Thyroid gland (tissue), 4 donors: ENCODE data around the gene VN1R2. TPM values are rescaled to one million over a fixed set of nuclear protein-coding genes. Genes with fewer than 3 reads are reported as not detected.
"Not testable (repeated sequence)": the region's sequence is repeated elsewhere in the genome, so short reads cannot be mapped to it uniquely, and the experiment has no call there.

Source experiments
- DNase-seq, 2 donors: peaks; one replicate each; pipeline ENCODE4 v3.0.0-alpha.2; 2019
- H3K27ac ChIP-seq, 3 donors: fragments of 200-600 bp; sonication (generic); 1 replicate in 2 of 3; 2 replicates in 1 of 3; pipeline ENCODE4 v1.5.1; 2016 to 2019; ENCODE audit warnings: mild to moderate bottlenecking in 1 of 3, moderate library complexity in 1 of 3
- H3K27me3 ChIP-seq: fragments of 200-600 bp; sonication (generic); one replicate; pipeline ENCODE4 v1.5.1; 2019
- H3K36me3 ChIP-seq, 2 donors: fragments of 200-600 bp; sonication (generic); one replicate each; pipeline ENCODE4 v1.5.1; 2016 to 2019
- H3K4me1 ChIP-seq, 2 donors: fragments of 200-600 bp; sonication (generic); one replicate each; pipeline ENCODE4 v1.5.1; 2017 to 2019
- H3K4me3 ChIP-seq, 3 donors: fragments of 200-600 bp; sonication (generic); replicated peaks in 1 of 3; 1 replicate in 2 of 3; 2 replicates in 1 of 3; pipeline ENCODE4 v1.5.1; 2016; ENCODE audit warnings: mild to moderate bottlenecking in 1 of 3
- H3K9me3 ChIP-seq: fragments of 200-600 bp; sonication (generic); one replicate; pipeline ENCODE4 v1.5.1; 2017
- CTCF ChIP-seq, 6 experiments: fragments of 200-600 bp in 3 of 6; fragments of 450-650 bp in 3 of 6; sonication (generic) in 3 of 6; IDR thresholded peaks; one replicate each; pipeline ENCODE4 v1.5.1; 2016 to 2019; ENCODE audit warnings: antibody characterized with exemption in 6 of 6, mild to moderate bottlenecking in 2 of 6, inconsistent platforms in 1 of 6, moderate library complexity in 1 of 6
- POLR2A ChIP-seq, 2 donors: fragments of 450-650 bp; IDR thresholded peaks; one replicate each; pipeline ENCODE4 v1.6.1; 2017; ENCODE audit warnings: antibody characterized with exemption in 2 of 2, mild to moderate bottlenecking in 2 of 2, moderate library complexity in 1 of 2
- WGBS, 2 donors: methylation state at CpG; one replicate each; pipeline ENCODE4 v1.1.5; 2017; 5-methylcytosine and 5-hydroxymethylcytosine counted together
- intact Hi-C: fragments of 100-400 bp; cut with DNase I; formaldehyde crosslinking; loops from one replicate; pipeline ENCODE4 v1.15.1; 2023
- total RNA-seq, 4 donors: library from RNA; depleted of rRNA; stranded (reverse); fragments of >200 nt; gene quantifications; one replicate each; pipeline ENCODE4 v1.2.3, GENCODE V29; 2016

Gene VN1R2
- total RNA-seq, 4 donors from 2014 or later: not detected

- H3K4me3 ChIP-seq: no peak overlapping the region
- TF ChIP-seq CTCF (IDR thresholded peaks at IDR 0.05): no peak
- TF ChIP-seq POLR2A (IDR thresholded peaks at IDR 0.05): no peak
- no peak for DNase-seq
- no peak overlapping the region for H3K27ac ChIP-seq
- intact Hi-C loops: no loop called here
- no peaks in the 10 kb centered on the region for H3K27me3 ChIP-seq
- WGBS, 2 donors: 96 to 98% methylated on average over 1 of the region's 1 CpG
- no peaks in the 10 kb centered on the region for H3K4me1 ChIP-seq
- peaks cover 5% of the 10 kb centered on the region for H3K9me3 ChIP-seq
- peaks cover 43 to 44% of the 10 kb centered on the region in 2 donors for H3K36me3 ChIP-seq
Measured at GRCh38 chr19:53246498-53246897, 11.6 kb upstream of the VN1R2 start.

DNA sequence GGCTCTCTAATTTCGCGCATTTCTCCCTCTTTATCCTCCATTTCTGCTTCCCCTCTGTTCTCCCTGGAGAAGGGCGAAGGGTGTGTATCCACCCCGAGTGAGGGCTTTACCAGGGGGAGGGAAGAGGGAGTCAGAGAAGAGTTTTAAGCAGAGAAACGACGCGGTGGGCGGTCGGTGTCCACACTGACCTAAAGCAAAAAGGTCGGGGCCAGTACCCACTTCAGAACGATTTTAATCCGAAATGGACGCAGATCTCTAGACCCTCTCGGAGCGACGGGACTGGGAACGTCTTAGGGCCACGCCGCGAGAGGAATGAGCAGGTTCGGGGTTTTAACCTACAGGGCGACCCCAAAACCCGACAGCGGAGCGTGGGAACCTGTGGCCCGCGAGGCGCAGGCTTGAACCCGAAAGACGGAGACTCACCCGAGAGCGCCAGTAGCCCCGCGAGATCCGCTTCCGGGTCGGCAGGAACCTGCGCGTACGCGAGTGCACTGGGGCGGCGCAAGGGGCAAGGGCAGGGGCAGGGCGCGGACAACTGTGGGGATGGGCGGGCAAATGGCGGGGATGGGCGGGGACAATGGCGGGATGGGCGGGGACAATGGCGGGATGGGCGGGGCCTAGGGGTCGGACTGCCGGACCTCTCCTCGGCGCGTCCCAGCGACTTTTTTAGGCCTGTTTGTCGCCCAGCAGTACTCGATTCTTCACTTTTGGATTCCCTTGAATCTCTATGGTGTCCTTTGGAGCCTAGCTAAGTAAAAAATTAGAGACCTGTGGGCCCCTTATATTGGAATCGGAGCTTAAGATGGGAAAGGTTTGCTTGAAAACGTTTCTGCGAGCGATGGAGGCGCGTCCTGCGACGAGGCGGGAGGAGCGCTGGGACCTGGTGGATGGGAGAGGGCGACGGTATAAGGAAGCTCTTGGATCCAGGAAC lies 3.4 kb upstream of the VN1R2 start, which contains the start of gene ZNF677:
TSS of gene ZNF677 (minus strand) at position 463 of the 931 bp plus-strand sequence. CDS start 3,323 bp downstream, outside the sequence.
- Histone ChIP-seq H3K27me3 (no peaks in the 10 kb centered on the region), H3K27ac (peak within 1 kb of the TSS; percentile 45 to 64 (median 61)), H3K36me3 (peaks cover 15 to 19% of the 10 kb centered on the region in 2 donors), H3K4me1 (peaks cover 0 to 11% of the 10 kb centered on the region in 2 donors), H3K9me3 (no peaks in the 10 kb centered on the region), H3K4me3 (peak within 1 kb of the TSS; percentile 62 to 96 (median 76))
- TF ChIP-seq CTCF (IDR thresholded peaks at IDR 0.05): no peak
- peak in 1 of 2 donors; percentile 42 for TF ChIP-seq POLR2A (IDR thresholded peaks at IDR 0.05)
- WGBS, 2 donors: 3 to 5% methylated on average over 40 to 70 of the region's 72 CpGs
- intact Hi-C loops: no loop called here
- DNase-seq: peak; percentile 91

DNA sequence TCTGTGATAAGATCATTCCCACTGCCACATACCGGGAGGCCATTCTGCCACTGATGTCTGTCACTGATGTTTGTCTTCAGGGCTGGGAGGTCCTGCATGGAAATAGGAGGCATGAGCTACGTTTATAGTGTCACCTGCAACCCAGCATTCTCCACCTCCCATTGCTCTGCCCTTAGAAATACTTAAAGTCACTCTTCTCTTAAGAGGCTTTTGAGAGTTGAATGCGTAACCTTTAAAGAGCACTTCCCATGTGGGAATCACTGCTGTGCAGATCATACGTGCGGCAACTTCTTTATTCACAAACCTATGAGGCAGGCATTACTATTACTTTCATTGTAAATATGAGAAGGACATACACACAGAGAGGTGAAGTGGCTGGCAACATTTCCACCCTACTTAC lies 9.5 kb downstream of the VN1R2 start, which contains the start of gene VN1R4:
TSS of gene VN1R4 (minus strand) at position 101 of the 400 bp plus-strand sequence. CDS start at position 43, 58 bp downstream.
- H3K36me3 ChIP-seq, DNase-seq, H3K9me3 ChIP-seq, H3K4me1 ChIP-seq, H3K27me3 ChIP-seq, H3K27ac ChIP-seq, H3K4me3 ChIP-seq, intact Hi-C loops: not testable (repeated sequence)
- WGBS, 2 donors: 20 to 34% methylated on average over 4 to 5 of the region's 5 CpGs

GRCh38 chr19:53269861-53270260 lies 11.8 kb downstream of the VN1R2 start:
- DNase-seq, H3K9me3 ChIP-seq, intact Hi-C loops, H3K4me1 ChIP-seq, H3K4me3 ChIP-seq, H3K27ac ChIP-seq, H3K36me3 ChIP-seq, H3K27me3 ChIP-seq: not testable (repeated sequence)
- WGBS, 2 donors: 74 to 92% methylated on average over 4 to 8 of the region's 27 CpGs

DNA sequence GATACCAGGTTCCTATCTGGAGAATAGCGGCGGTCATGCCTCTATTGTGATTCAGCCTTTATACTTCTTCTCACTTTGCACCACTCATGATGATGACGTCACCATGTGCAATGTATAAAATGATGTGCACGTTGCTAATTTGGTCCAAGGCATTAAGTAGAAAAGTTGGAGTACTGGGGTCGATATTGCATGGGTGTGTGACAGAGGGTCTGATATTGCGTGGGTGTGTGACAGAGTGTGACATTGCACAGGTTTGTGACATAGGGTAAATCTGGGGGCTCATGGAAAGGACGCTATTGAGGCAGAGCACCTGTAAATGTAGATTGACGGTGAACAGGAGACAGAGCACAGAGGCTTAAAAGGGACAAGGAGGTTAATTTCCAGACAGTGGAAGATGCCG lies 14.0 kb downstream of the VN1R2 start:
- Histone ChIP-seq H3K9me3 (no peaks in the 10 kb centered on the region), H3K4me3 (no peak overlapping the region), H3K36me3 (no peaks in the 10 kb centered on the region), H3K27me3 (no peaks in the 10 kb centered on the region), H3K4me1 (no peaks in the 10 kb centered on the region), H3K27ac (no peak overlapping the region)
- TF ChIP-seq POLR2A (IDR thresholded peaks at IDR 0.05): no peak
- TF ChIP-seq CTCF (IDR thresholded peaks at IDR 0.05): no peak
- WGBS, 2 donors: 85 to 87% methylated on average over 9 of the region's 9 CpGs
- no peak for DNase-seq
- intact Hi-C loops: no loop called here

DNA sequence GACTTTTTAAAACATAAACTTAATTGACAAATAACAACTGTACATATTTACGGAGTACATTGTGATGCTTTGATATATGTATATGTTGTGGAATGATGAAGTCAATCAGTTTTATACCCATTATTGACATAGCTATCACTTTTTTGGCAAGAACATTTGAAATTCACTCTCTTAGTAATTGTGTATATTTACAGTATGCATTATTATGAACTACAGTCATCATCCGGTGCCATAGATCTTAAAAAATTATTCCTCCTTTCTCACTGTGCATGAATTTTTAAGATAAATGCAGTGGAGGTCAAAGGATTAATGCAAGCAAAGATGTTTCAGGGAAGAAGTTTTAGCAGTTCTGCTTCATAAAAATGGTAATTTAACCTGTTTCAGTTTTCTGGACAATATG lies 17.4 kb downstream of the VN1R2 start:
- Histone ChIP-seq H3K27me3 (no peaks in the 10 kb centered on the region), H3K9me3 (no peaks in the 10 kb centered on the region), H3K4me1 (no peaks in the 10 kb centered on the region), H3K27ac (no peak overlapping the region), H3K36me3 (no peaks in the 10 kb centered on the region), H3K4me3 (no peak overlapping the region)
- no peak for DNase-seq
- TF ChIP-seq POLR2A (IDR thresholded peaks at IDR 0.05) (no peak), CTCF (IDR thresholded peaks at IDR 0.05) (no peak)
- intact Hi-C loops: no loop called here
- 92 to 94% methylated on average over 2 of the region's 2 CpGs for WGBS, 2 donors

DNA sequence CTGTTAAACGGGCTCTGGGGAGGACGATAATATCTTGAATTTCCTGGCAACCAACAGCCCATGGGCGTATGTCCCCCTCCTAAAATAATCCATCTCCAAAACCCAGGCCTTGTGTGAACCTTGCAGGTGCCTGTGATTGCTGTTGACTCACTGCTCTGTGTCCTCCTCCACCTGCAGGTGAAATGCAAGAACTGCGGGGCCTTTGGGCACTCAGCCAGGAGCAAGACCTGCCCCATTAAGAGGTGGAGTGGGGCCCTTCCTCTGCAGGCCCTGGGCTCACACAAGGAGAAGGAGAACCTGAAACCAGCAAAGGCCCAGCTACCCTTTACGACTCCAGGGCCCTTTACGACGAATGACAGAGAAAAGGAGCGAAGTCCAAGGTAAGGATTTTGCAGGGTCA lies 23.9 kb downstream of the VN1R2 start:
- H3K27me3 ChIP-seq, H3K9me3 ChIP-seq, H3K27ac ChIP-seq, H3K36me3 ChIP-seq, intact Hi-C loops, H3K4me3 ChIP-seq, H3K4me1 ChIP-seq: not testable (repeated sequence)
- peak; percentile 18 to 57 for DNase-seq
- WGBS, 2 donors: no CpG with 5 or more reads among the region's 8 CpGs
